Fibroblast of lung (primary cell): ENCODE data around the gene SH3BGRL3.

Experiments used
- EZH2 ChIP-seq: IDR thresholded peaks from 2 replicates; pipeline ENCODE4 v1.5.1; 2012; ENCODE audit warnings: low read length, control low read depth, mild to moderate bottlenecking; ENCODE audit errors: missing control alignments
- TF ChIP-seq, protein P1 (sequence below), 2 donors: IDR thresholded peaks in 1 of 2; conservative IDR thresholded peaks in 1 of 2; 1 replicate in 1 of 2; 2 replicates in 1 of 2; pipeline ENCODE4 v1.5.1; 2011 to 2012; ENCODE audit warnings: low read length in 2 of 2, control low read depth in 1 of 2, inconsistent platforms in 1 of 2, low read depth in 1 of 2, mild to moderate bottlenecking in 1 of 2

DNA sequence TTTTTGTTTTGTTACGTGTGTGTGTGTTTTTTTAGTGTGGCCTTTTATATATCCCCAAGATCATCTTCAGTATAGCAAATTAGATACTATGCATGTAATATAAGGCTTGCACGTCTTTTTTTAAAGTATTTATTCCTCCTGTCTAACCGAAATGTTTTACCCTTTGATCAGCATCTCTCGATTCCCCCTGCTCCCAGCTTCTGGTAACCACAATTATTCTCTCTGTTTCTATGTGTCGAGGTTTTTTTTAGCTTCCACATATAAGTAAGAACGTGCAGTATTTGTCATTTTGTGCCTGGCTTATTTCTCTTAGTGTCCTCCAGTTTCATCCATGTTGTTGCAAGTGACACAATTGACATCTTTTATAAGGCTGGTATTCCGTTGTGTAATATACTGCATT lies 27.2 kb upstream of the SH3BGRL3 start:
- TF ChIP-seq, protein P1, sequence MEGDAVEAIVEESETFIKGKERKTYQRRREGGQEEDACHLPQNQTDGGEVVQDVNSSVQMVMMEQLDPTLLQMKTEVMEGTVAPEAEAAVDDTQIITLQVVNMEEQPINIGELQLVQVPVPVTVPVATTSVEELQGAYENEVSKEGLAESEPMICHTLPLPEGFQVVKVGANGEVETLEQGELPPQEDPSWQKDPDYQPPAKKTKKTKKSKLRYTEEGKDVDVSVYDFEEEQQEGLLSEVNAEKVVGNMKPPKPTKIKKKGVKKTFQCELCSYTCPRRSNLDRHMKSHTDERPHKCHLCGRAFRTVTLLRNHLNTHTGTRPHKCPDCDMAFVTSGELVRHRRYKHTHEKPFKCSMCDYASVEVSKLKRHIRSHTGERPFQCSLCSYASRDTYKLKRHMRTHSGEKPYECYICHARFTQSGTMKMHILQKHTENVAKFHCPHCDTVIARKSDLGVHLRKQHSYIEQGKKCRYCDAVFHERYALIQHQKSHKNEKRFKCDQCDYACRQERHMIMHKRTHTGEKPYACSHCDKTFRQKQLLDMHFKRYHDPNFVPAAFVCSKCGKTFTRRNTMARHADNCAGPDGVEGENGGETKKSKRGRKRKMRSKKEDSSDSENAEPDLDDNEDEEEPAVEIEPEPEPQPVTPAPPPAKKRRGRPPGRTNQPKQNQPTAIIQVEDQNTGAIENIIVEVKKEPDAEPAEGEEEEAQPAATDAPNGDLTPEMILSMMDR (conservative IDR thresholded peaks at IDR 0.05 in 1 of 2, IDR thresholded peaks at IDR 0.05 in 1 of 2; ENCODE audit: low read depth in 1 of 2, low read length in 2 of 2): no peak
- no peak for TF ChIP-seq EZH2
